Fibroblast of gingiva (primary cell): ENCODE data around the gene FTO.

Experiments
- DNase-seq: peaks from one replicate; pipeline ENCODE4 v3.0.0-alpha.2; 2011; ENCODE audit warnings: low read depth

Gene FTO

GRCh38 chr16:53755026-53755910 is 51.3 kb downstream of the FTO start:
- no peak for DNase-seq

DNA sequence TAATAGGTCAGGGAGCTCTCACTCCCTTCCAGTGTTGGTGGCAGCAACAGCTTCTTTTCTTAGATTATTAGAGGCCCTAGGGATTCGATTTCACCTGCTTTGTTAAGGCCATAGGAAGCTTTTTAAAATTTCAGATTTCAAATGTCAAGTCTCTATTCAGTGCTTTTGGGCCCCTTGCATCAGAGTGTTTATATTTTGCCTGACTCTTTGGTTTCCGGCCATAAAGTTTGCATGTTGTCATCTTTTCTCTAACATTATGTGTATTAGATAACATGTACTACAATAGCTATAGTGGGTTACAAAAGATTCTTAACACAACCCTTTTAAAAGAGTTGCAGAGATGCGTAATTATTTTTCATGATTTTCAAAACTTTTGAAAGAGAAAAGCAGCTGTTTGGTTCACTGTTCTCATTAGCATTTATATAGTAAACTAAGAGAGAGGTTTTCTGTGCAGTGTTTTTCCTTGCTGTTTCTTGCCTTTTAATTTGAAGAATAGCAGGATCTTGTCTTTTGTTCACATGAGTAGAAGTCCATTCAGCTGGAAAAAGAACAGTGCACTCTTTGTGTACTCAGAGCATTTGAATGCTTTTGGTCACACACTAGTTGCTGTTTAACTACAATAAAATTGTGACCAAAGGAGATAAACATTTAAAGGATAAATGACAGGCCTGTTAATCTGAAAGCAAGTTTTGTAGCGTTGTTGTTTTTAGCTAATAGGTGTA is 52.5 kb downstream of the FTO start:
- DNase-seq, result peak; percentile 27

GRCh38 chr16:53757971-53758609 is 54.1 kb downstream of the FTO start:
- no peak for DNase-seq

DNA sequence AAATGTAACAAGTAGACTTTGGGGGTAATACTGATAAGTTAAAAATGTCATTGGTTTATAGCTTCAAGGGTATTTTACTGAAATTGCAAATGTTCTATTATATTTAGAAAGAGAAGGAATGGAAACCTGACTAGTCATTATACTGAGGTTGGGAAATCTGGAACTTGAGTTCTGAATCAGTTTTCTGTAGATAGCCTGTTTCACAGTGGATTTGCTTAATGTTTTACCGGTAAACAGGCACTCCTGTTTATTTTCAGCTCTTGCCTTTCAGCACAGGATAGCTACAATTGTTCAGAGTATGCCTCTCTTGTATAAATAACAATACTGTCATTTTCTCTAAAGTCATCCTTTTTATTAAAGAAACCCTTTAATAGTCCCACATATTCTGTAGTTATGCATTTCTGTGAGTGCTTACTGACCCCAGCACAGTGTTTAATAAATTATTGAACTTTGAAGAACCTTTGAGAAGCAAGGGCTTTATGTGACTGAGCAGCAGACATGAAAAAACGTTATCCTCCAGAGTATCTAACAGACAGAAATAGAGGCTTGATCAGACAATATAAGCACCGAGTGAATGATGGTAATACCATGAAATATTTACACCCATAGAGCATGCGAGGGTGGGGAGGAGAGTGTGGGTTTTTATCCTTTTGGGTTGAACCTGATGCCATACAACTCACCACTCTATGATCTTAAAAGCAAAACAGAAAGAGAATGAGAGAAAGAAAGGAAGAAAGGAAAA is 58.2 kb downstream of the FTO start:
- peak; percentile 34 for DNase-seq

- DNase-seq, result peak; percentile 40
Measured at GRCh38 chr16:53766304-53767016, 62.5 kb downstream of the FTO start.

GRCh38 chr16:53768167-53768566 is 64.2 kb downstream of the FTO start:
- DNase-seq, result peak; percentile 74

- peak; percentile 98 for DNase-seq
Measured at GRCh38 chr16:53768593-53768992, 64.6 kb downstream of the FTO start.

DNA sequence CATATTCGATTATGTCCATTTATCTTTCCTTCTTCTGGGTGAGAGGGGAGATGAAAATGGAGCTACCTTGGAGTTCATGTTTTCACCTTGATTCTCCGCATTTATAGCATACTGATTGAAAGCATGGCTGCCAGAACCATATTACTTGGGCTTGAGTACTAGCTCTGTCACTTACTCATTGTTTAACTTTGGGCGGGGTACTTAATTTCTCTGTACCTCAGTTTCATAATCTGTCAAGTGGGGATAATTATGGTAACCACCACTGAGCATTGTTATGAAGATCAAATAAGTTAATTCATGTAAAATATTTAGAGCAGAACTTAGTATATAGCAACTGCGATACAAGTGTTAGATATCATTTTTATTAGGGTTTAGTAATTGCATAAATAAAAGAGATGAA is 65.2 kb downstream of the FTO start:
- DNase-seq, result no peak

DNA sequence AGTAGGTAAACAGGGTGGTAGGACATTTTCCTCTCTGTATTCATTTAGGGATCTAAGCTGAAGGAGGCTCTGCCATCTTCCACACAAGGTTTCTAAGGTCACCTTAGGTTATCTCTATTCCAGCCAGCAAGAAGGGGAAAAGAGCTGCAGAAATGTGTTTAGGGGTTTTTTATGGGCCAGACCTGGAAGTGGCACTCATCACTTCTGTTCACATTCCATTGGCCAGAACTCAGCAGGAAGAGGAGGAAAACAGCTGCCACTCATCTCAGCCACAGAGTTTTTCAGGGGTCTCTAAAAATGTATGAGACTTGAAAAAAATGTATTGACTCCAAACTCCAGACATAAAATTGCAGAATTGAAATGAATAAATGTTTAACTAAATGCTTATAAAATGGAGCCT is 65.8 kb downstream of the FTO start:
- no peak for DNase-seq

- DNase-seq, result no peak
Measured at GRCh38 chr16:53770641-53771040, 66.7 kb downstream of the FTO start.

- DNase-seq, result peak; percentile 51
Measured at GRCh38 chr16:53771655-53772497, 67.9 kb downstream of the FTO start.

GRCh38 chr16:53773150-53773846 is 69.3 kb downstream of the FTO start:
- peak; percentile 68 for DNase-seq

DNA sequence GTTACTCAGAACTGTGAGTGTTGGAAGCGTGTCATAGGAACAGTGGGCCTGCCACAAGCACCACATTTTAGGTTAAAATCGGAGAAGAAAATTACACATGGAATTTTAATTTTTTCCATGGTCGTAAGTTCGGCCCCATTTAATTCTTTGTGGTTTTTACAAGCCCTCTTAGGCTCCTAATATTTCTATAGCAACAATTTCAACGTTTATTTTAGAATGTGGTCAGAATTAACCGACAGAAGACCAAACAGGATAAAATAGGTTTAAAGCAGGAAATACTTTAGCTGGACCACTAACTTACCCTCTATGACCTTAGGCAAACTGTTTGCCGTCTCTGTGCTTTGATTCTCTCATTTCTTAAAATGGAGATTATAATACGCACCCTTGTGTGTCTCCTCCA is 69.9 kb downstream of the FTO start:
- no peak for DNase-seq

DNA sequence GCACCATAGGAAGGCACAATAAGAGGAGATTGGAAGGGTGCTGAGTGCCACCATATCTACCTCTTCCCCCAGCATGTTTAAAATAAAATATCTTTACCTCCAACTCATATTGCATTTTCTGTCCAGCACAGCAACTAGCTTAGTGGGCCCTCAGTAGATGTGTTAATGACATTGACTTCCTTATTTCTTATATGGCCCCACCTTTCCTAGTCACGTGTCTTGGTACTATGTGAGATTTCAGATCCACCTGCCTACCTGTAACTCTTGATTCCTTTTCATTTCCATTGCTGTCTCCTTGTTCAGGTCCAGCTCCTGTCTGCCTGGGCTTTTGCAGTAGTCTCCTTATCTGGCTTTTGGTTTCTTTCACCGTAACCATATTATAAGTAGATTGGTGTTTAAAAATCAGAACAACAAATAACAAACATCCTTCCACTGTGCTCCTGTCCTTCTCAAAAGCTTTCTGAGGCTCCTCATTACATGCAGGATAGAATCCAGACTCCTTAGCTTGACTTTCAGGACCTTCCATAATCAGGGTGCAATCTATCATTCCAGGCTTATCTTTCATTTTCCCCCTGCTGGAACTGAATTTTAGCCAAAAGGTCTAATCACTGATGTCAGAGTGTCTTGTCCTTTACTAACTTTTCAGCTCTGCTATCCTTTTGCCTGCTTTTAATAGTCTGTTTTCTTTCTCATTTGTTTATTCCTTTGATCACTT is 71.3 kb downstream of the FTO start:
- no peak for DNase-seq

- peak; percentile 95 for DNase-seq
Measured at GRCh38 chr16:53775821-53776431, 72.0 kb downstream of the FTO start.

- DNase-seq, result no peak
Measured at GRCh38 chr16:53779186-53779585, 75.2 kb downstream of the FTO start.

GRCh38 chr16:53780051-53780450 is 76.1 kb downstream of the FTO start:
- DNase-seq, result no peak

DNA sequence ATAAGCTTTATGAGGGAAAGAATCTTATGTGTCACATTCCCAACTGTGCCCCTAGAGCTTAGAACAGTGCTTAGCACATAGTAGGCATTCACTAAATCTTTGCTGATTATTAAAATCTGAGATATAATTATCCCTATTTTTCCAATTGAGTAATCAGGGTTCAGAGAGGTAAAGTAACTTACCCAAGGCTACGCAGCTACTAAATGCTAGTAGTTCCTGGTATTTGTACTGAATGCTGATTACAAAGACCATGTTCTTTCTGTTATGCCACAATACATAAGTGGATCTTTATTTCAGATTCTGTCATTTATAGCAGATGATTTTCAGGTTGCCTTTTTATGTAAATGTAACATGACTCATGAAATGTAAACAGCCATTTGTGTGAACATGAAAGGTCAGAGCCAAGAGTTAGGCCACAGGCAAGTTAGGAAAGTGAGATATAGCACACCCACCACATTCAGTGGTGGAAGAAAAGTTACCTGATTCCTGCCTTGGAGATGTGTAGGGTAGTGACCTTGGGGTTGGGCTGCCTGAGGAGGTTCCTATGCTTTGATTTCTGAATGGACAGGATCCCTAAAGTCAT is 77.2 kb downstream of the FTO start:
- DNase-seq, result peak; percentile 34
